Measurements from ENCODE around the gene TSPYL1.
"Not testable (repeated sequence)": the region's sequence is repeated elsewhere in the genome, so short reads cannot be mapped to it uniquely, and the experiment has no call there.

The TSPYL1 gene

DNA sequence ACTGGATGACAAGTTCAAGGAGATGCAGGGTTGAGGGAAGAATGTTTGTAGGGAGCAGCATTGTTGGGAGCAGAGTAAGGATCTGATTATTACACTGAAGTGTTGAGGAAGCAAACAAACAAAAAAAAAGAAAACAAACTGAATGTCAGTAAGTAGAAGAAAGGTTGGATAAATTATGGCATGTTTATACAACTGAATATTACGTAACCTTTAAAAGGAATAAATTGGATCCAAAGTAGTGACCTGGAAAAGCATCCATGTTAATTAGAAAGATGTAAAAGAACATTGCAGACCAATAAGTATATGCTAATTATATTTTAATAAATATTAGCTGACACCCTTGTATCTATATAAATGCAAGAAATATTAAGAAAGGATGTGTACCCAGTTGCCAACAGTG lies 12.8 kb upstream of the TSPYL1 start:
- DNase-seq = no peak

DNA sequence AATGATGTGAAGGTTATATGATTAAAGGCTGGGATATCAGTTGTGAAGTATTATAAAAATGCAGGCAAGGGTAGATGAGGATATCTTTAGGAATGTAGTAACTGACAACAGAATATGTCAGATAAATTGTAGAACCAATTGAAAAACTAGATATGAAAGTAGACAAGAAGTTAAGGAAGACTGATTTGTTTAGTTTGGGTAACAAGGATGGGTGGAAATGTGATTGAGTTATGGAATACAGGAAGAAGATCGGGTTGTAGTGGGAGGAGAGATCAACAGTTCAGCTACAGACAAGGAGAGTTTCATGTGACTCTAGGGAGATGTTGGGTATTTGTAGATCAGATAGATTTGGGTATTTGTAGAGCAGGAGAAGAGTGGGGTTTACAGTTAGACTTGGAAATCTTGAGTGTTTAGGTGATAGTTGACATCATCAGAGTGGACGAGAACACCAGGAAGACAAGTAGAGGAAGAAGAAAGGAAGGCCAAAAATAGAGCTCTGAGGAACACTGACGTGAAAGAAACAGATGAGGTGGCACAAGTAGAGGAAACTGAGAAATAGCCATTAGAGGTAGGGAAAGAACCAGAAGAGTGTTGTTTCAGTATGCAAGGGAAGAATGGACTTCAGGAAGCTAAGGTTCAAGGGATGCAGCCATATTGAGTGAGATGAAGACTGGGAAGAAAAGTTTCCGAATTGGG lies 12.1 kb upstream of the TSPYL1 start:
- no peak for DNase-seq

DNA sequence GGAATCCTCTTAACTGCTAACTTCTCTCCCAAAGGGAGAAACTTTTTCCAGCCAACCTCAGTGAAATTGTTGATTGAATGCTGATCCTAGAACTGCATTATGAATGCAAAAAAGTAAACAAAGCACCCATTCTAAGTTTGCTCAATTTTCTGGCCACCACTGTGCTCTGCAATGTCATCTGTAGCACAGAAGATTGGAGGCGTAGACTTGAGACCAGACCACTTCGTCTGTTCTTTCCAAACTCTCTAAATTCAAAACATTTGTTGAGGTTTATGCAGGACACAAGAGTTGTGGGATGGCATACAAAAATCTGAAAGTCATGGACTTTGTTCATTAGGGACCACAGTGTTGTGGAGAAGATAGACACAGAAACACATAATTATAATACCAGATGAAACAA lies 11.1 kb upstream of the TSPYL1 start:
- DNase-seq = no peak

DNA sequence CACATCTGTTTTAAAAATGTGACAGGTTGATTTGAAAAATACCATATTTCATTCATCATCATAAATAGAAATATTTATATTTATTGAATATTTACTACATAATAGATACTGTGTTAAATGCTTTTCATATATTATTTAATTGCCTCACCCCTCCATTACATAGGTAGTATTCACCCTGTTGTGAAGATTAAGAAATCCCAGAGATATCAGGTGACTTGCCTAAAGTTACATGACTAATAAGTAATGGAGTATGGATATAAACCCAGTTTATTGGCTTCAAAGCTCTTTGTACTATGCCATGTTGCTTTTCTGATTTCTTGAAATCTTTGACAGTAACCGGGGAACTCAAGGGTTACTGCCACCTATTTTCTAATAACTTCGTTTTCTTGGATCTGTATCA lies 10.1 kb upstream of the TSPYL1 start:
- no peak for DNase-seq

DNA sequence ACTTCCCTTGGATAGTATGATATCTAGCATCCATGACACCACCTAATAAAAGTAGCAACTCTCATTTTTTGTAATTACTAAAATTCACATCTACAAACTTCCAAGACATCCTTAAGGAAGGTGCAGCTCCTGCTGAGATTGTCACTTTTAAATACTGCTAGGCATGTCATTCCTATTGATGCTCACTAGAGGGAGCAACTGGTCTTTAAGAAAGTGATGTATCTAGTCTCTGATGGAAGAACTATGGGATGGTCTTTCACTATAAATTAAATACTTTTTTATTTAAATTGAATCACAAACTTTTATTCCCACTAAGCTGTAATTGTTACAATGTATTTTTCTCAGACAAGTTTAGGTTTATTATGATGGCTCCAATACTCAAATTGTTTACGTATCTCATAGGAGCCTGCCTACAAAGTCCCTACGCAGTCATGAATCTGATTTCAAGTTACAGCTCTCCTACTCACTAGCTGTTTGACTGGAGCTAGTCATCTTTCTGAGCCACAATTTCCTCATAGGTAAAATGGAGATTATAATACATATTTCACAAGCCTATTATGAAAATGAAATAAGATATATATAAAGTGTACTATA lies 8.1 kb upstream of the TSPYL1 start:
- no peak for DNase-seq

- no peak for DNase-seq
Observed at GRCh38 chr6:116286773-116287358, 7.1 kb upstream of the TSPYL1 start.

DNA sequence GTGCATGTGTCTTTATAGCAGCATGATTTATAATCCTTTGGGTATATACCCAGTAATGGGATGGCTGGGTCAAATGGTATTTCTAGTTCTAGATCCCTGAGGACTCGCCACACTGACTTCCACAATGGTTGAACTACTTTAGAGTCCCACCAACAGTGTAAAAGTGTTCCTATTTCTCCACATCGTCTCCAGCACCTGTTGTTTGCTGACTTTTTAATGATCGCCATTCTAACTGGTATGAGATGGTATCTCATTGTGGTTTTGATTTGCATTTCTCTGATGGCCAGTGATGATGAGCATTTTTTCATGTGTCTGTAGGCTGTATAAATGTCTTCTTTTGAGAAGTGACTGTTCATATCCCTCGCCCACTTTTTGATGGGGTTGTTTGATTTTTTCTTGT lies 5.3 kb upstream of the TSPYL1 start:
- DNase-seq = not testable (repeated sequence)

- DNase-seq = no peak
Observed at GRCh38 chr6:116283191-116283590, 3.5 kb upstream of the TSPYL1 start.

GRCh38 chr6:116282698-116283097 lies 3.0 kb upstream of the TSPYL1 start:
- DNase-seq = no peak

DNA sequence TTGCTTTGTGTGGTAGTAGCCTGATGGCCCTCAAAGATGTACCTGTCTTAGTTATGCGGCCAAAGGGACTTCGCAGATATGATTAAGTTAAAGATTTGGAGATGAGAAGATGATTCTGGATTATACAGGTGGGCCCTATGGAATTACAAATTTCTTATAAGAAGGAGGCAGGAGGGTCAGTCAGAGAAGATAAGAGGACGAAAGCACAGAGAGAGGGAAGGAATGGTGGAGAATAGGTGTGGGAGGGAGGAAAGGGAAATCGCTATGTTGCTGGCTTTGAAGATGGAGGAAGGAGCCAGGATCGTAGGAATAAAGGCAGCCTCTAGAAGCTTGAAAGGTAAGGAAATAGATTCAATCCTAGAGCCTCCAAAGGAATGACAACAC lies 1.2 kb upstream of the TSPYL1 start:
- DNase-seq = no peak

DNA sequence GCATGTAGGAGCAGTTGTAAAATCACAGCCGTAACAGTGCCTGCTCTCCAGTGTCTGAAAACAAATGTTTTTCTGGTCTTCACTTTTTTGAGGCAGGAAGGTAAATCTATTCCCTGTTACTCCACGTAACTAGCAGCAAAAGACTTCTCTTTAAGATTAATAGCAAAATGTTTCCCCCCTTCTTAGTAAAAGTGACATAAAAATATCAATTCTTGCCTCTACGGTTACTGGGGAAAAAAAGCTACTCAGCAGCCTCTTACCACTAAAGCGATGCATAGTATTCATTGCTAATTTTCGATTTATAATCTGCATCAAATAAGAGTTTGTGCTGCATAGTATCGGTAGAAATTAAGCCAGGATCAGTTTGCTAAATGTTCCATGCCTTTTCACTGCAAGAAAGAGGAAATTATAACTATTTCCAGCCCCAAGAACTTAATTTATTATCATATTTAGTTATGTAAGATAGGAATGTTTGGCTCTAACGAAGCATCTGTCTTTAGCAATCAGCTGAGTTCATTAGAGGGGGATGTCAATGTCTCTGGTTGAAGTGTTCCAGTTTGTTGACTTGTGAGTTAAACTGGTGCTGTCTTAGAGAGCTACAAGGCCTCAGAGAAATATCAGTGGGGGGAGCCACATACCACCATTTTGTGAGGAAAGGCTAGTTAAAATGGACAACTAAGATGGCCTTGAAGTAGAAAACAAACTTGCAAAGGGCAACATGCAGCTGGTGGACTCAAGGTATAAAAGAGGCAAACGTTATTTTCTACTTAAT lies 617 bp upstream of the TSPYL1 start:
- no peak for DNase-seq

- no peak for DNase-seq
Observed at GRCh38 chr6:116278854-116279231, 887 bp downstream of the TSPYL1 start.

GRCh38 chr6:116278481-116278829 lies 1.3 kb downstream of the TSPYL1 start:
- DNase-seq = peak; percentile 19

GRCh38 chr6:116277124-116277523 lies 2.6 kb downstream of the TSPYL1 start:
- no peak for DNase-seq

GRCh38 chr6:116271149-116271708 lies 8.5 kb downstream of the TSPYL1 start:
- DNase-seq = no peak

DNA sequence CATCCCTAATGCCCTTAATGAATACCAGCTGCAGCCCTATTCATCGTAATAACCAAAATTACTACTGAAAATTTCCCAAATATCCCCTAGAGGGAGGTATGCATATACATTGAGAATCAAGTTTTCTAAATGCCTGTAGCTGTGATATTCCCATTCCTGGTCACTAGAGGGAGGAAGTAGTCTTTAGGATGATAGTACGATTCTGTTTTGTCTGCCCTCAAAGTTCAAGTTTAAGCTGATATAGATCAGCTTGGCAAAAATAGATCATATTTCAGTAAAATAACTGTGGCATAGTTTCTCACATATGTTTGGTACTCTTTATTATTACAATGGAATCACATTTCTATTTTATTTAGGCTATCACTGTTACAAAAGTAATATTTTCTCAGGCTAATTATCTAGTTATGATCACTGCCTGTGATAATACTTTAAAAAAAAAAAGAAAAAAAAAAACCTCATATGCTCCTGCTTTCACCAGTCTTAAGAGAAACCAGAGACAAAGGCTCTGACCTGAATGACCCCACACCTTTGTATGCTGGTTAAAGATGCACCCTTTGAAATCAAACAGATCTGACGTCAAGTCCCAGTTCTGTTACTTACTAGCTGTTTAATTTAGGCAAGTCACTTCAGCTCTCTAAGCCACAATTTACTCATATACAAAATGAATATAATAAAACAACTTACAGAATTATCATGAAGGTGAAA lies 11.0 kb downstream of the TSPYL1 start:
- no peak for DNase-seq

DNA sequence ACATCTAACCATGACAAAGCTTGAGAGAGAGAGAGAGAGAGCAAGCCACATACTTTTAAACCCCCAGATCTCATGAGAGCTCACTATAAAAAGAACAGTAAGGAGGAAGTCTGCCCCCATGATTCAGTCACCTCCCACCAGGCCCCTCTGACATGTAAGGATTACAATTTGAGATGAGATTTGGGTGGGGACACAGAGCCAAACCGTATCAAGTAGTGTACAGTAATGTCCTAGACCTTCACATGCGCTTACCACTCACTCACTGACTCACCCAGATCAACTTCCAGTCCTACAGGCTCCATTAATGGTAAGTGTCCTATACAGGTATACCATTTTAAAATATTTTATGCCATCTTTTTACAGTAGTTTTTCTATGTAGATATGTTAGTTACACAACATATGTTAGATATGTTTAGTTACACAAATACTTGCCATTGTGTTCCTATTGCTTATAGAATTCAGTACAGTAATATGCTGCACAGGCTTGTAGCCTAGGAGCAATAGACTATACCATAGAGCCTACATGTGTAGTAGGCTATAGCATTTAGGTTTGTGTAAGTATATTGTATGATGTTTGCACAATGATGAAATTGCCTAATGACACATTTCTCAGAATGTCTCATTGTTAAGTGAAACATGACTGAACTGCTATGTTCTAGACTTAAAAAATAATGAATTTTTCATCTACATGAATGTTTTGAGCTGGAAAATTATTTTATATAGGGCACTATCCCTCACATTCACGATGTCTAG lies 11.7 kb downstream of the TSPYL1 start:
- no peak for DNase-seq

DNA sequence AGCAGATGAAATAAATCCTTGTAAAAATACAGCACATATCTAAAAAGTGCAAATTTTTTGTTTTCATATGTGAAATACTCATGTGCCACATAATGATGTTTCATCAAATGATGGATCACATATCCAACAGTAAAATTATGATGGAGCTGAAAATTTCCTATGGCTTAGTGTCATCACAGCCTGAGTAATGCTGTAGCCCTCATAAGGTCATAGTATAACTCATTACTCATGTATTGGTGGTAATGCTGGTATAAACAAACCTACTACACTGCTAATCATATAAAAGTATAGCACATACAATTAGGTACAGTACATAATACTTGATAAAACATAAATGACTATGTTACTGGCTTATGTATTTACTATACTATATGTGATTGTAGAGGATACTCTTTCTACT lies 12.9 kb downstream of the TSPYL1 start:
- no peak for DNase-seq

GRCh38 chr6:116265041-116265829 lies 14.5 kb downstream of the TSPYL1 start:
- DNase-seq = no peak

- DNase-seq = no peak
Observed at GRCh38 chr6:116263353-116263752, 16.4 kb downstream of the TSPYL1 start.

- DNase-seq = no peak
Observed at GRCh38 chr6:116258520-116258919, 21.2 kb downstream of the TSPYL1 start.

Data from activated T-cell treated with anti-CD3 and anti-CD28 coated beads, Interleukin-2, amount 50 U/mL, for 1 hour (primary cell).